ELR (cell line): Measurements from ENCODE around the gene SNX32.

Source experiments
- DNase-seq: peaks from one replicate; pipeline ENCODE4 v3.0.0-alpha.2; 2015; ENCODE audit warnings: low read depth

The SNX32 gene

DNA sequence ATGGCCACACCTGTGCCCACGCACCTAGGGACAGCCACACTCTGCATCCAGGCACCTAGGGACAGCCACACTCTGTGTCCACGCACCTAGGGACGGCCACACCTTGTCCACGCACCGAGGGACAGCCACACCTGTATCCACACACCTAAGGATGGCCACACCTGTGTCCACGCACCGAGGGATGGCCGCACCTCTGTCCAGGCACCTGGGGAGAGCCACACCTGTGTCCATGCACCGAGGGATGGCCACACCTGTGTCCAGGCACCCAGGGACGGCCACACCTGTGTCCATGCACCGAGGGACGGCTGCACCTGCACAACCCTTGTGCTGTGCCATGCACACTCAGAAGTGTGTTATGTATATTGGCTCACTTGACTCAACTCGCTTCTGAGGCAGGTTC, 36.1 kb upstream of the SNX32 start:
- DNase-seq, result no peak

GRCh38 chr11:65798882-65799281, 34.9 kb upstream of the SNX32 start:
- DNase-seq, result no peak

GRCh38 chr11:65801153-65801987, 32.4 kb upstream of the SNX32 start:
- DNase-seq, result no peak

DNA sequence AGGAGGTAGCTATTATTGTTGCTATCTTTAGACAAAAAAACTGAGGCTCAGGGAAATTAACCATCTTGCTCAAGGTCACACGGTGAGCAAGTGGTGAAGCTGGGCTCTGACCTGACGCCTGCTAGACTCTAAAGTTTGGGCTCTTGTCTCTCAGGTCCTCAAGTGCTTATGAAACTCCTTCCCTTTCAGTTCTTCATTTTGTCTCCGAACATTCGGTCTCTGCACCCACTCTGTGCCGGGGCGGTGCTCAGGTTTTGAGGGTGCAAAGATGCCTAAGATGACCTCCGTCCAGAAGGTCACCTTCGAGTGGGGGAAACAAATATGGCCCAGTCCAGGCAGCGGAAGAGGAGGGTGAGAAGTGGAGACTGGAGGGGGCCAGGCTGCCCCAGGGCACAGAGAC, 30.9 kb upstream of the SNX32 start:
- DNase-seq, result no peak

DNA sequence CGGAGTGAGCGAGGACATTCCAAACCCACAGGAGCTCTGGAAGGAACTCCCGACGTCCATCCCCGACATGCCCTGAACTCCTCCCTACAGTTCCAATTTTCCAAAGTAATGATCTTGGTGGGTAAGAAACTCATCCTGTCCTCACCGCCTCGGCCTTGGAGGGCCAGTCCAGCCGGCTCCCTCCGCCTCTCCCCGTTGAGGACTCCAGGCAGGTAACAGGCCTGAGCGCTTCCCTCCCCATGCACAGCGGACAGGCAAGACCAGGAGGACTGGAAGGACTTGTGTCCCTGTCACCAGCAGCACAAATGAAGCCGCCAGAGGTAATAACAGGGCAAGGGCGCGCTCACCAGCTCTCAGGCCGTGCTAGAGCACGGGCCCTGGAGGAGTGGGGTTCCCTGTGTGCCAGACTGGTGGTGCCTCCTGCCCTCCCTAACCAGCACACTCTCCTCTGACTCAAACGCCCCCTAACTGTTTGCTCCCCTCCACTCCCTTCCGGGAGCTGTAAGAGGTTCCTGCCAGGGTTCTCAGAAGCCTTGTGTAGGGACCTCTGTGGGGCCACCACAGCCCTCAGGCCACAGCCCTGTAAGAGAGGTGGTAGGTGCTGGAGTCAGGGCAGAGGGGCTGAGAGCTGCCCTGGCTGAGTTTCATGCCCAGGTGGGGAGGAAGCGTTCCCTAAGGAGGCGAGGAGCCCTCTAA, 29.8 kb upstream of the SNX32 start:
- DNase-seq, result no peak

GRCh38 chr11:65806979-65807378, 26.8 kb upstream of the SNX32 start:
- no peak for DNase-seq

- DNase-seq, result no peak
These were observed 24.9 kb upstream of the SNX32 start for GRCh38 chr11:65808744-65809341.

GRCh38 chr11:65809496-65809895, 24.3 kb upstream of the SNX32 start:
- DNase-seq, result no peak

- no peak for DNase-seq
These were observed 23.5 kb upstream of the SNX32 start for GRCh38 chr11:65810046-65810868.

DNA sequence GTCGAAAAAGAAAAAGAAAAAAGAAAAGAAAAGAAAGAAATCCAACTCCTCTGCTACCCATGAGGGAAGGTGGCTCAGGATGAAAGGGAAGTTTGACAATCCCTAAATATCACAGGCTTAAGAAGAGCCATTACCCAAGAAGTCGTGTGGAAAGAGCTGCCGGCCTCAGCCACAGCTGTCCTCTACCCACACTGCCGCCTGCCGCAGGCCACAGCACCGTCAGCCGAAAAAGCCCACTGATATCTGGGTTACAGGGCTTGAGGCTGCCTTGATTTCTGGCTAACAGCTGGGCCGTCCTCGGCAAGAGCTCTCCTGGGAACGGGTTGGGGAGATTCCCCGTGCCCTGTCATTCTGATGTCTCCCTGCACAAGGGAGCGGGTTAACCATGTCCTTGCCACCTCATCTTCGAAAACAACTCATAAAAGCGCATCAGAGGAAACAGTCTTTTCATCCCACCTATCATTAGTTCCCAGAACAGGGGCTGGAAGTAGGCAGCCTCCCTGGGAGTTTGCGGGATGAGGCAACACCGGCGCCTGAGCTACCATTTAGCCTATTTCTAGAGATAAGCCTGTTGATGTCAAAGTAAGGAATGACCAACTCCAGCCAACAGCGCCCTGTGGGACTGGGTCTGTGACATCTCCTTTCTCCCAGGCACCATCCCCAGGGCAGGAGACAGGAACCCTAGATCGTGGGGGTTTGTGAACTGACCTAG, 21.8 kb upstream of the SNX32 start:
- DNase-seq, result no peak

DNA sequence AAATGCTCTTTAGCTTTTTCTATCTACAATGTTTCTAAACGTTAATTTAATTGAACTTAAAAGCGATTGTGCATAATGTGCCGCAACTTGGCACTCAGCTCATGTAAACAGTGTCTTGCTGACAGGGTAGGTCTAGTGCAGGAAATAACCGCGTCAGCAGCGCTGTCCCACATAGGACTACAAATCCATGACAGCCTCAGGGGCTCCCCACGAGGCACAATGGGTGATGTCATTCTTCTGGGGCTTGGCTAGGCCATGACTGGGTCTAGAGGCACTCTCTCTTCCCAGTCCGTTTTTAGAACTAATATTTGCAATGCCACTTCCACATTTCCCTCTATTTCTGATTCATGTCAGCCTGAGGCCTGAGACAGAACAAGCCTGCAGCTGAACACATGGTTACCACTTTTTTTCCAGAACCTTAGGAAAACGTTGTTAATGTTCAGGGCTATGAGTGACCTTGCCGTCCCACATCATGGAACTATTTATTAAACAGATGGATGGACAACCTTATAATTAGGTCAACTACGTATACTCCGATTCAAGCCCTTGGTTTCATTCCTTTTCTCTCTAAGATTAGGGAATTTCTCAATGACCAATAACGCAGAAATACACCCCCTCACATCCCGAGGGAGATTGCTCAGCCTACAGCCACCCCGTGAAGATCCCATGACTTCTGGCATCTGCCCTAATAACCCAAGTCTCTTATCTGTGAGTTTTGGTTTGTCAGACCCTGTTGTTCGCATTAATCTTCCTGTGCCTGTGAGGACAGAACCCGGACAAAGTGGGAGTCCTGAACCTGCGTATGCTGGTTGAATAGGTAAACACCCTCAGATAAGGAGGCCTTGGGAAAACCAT, 19.4 kb upstream of the SNX32 start:
- DNase-seq, result peak; percentile 39

GRCh38 chr11:65814986-65815565, 18.7 kb upstream of the SNX32 start:
- DNase-seq, result no peak

- DNase-seq, result no peak
These were observed 17.1 kb upstream of the SNX32 start for GRCh38 chr11:65816696-65817095.

GRCh38 chr11:65817312-65817834, 16.4 kb upstream of the SNX32 start:
- peak; percentile 14 for DNase-seq

- peak; percentile 89 for DNase-seq
These were observed 15.7 kb upstream of the SNX32 start for GRCh38 chr11:65817835-65818680.

GRCh38 chr11:65821107-65821506, 12.7 kb upstream of the SNX32 start:
- DNase-seq, result no peak

DNA sequence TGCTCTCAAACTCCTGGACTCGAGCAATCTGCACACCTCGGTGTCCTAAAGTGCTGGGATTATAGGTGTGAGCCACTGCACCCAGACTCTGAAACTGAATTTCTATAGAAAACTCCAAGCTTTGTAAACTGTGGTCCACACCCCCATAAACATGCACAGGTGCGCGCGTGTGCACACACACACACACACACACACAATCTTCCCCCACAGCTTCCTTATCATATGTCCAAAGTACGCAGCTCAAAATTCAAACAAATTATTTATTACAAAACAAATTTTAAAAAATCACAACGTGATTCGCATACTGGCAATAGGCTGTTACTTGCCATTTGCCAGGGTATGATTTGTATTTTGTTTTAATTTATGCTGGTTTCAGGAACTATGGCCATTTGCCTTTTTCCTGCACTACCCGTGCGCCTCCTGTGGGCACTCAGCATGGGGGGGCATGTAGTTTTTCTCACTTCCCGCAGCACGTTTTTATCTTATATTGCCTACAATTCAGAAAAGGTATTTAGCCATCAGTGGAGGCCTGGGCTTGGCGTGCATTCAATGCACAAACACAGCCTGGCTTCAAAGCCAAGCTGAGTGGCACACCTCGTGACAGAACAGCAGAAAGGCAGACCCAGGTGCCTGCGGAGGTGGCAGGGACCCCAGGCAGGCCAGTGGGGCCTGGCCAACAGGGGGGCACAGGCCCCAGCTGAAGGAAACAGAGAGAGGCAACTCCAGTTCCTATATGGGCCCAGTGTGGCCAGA, 10.8 kb upstream of the SNX32 start:
- no peak for DNase-seq

DNA sequence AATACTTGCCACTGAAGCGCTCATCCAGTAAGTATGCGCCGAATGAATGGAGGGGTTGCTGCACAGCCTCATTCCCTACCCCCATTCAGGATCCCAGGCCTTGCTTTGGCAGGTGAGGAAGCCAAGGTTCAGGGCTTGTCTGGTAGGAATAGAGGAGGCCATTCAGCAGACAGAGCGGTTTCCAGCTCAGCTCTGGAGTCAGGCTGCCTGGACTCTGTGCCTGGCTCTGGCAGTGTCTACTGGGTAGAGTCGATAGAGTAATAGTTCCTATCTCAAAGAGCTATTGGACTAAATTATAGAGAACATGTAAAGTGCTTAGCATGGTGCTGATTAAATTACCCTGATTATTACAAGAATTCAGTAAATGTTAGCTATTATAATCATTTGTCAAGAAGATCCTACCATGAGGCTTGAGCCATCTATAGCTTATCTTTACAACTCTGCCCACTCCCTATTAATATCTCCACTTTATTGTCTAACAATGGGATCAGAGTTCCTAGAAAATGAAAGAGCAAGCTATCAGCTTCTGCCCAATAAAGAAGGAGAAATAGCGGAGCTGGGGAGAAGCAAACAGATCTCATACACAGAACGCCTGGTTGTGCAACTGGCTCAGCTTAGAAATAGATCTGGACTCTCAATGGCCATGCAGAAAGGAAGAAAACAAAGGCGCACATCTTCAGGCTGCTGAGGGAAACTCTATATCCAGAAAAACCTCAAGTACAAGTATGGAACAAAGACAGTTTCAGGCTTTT, 6.6 kb upstream of the SNX32 start:
- no peak for DNase-seq
